Muscle of back (tissue), 11 donors: ENCODE results near the gene TRMT10C. TPM values are rescaled to one million over a fixed set of nuclear protein-coding genes. Genes with fewer than 3 reads are reported as not detected.
"Not testable (repeated sequence)": the region's sequence is repeated elsewhere in the genome, so short reads cannot be mapped to it uniquely, and the experiment has no call there.

ENCODE experiments used
- DNase-seq, 3 donors: peaks; one replicate each; pipeline versions ENCODE4 v3.0.0 to v3.0.0-alpha.2; 2013
- polyA plus RNA-seq, 10 donors: library from polyadenylated mRNA; unstranded; fragments of 120-200 nt; gene quantifications; one replicate each; pipeline ENCODE4 v1.2.1, GENCODE V29; 2013; ENCODE audit not compliant: insufficient read length in 10 of 10

Gene TRMT10C
- polyA plus RNA-seq, 10 donors = 21.7 to 30.6 (median 24.9) TPM

- no peak for DNase-seq
Observed at GRCh38 chr3:101542957-101543356, 18.7 kb upstream of the TRMT10C start.

DNA sequence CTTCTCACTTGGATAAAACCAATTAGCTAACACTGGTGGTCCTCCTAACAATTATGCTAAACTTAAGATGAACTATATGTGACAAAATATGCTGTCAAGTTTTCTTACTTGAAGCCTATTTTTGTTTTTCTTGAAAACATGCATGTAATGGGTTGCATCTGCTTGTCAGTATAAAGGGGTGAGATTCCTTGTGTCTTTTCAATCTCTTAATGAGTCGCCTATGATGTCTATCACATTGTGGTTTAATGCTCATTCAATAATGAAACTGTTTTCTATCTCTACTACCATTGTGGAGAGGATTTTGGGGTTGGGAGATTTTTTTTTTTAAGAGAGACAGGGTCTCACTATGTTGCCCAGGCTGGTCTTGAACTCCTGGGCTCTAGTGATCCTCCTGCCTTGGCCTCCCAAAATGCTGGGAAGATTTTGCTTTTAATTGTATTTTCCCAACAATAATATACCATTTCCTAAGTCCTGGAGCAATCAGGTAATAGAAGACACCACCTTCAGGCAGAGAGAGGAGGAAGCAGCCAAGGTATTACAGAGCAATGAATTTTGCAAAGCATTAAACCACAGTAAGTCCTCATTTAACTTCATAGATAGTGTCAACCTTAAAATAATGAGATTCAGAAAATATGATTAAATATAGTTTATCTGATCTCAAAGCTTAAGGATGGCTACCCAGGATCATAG is 17.4 kb upstream of the TRMT10C start:
- no peak for DNase-seq

- DNase-seq = no peak
Observed at GRCh38 chr3:101548527-101549105, 13.1 kb upstream of the TRMT10C start.

DNA sequence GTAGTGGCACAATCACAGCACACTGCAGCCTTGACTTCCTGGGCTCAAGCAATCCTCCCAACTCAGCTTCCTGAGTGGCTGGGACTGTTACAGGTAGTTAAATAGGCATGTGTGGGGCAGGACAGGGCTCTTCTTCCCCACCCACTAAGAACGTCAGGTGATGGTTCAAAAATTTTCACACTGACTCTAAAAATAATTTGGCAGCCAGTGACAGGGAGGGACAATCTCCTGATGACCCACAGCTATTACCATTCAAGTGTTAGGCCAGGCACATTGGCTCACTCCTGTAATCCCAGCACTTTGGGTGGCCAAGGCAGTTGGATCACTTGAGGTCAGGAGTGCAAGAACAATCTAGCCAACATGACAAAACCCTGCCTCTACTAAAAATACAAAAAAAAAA is 12.2 kb upstream of the TRMT10C start:
- no peak for DNase-seq

- DNase-seq = not testable (repeated sequence)
Observed at GRCh38 chr3:101551359-101552081, 10.1 kb upstream of the TRMT10C start.

- DNase-seq = not testable (repeated sequence)
Observed at GRCh38 chr3:101553381-101553780, 8.3 kb upstream of the TRMT10C start.

- DNase-seq = no peak
Observed at GRCh38 chr3:101556064-101556463, 5.6 kb upstream of the TRMT10C start.

DNA sequence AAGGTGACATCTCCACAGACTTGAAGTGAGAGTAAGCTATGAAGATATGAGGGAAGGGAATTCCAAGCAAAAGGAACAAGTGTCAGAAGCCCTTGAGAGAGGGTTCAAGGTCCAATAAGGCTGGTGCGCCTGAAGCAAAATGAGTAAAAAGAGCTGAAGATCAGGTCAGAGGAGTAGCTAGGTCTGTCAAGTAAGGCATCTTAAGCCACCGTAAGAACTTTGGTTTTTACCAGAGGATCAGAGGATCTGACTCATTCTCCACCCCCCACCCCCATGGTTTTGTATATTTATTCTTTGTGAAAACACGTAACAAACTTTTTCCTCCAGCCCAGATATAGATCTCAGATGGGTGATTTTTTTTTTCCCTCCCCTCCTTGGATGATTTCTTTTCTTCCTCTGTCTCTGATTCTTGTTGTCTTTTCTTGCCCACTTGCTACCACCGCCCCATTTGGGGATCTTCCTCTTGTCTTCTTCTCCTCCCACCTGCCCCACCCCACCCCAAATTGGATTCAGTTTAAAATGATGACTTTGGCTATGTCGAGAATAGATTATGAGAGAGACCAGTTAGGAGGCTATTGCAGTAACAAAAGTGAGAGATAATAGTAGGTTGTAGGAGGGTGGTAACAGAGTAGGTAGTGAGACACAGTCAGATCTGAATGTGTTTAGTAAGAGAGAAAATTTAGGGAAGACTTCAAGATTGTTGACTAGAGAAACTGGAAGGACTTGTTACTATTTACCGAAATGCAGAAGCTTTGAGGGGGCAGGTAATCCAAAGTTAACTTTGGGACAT is 6.1 kb downstream of the TRMT10C start:
- DNase-seq = no peak

DNA sequence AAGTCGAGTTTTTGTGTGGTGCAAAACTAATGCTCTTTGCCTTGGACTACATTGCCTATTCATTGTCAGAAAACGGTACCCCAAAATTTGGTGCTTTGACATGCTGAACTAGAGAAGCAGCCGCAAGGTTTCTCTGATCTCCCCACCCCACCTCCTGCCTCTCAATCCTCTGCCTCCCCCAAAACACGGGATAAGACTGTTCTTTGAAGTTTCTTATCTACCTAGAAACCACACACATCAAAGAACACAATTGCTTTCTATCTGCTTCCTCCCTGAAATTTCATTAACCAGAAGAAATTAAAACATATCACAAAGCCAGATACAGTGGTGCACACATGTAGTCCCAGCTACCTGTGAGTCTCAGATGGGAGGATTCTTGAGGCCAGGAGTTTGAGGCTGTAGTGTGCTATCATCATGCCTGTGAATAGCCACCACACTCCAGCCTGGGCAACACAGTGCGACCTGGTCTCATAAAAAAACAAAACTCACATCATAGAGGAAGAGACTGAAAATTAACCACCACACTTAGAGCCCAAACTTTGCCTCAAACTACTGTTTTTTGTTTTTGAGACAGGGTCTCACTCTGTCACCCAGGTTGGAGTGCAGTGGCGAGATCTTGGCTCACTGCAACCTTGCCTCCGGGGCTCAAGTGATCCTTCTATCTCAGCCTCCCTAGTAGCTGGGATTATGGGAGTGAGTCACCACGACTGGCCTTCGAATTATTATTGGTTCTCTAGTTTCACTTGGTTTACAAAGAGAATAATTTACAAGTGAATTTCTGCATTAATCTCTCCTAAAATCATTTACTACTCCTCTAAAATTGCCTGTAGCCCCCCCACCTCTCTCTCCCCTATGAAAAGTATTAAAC is 9.6 kb downstream of the TRMT10C start:
- DNase-seq = no peak

- DNase-seq = peak; percentile 99 to 100 (median 99)
Observed at GRCh38 chr3:101573449-101574387, 12.1 kb downstream of the TRMT10C start, which contains the start of gene PCNP. PCNP (plus strand) TSS chr3:101574180; CDS start chr3:101574216, 36 bp downstream.

- DNase-seq = peak; percentile 59 to 89 (median 76)
Observed at GRCh38 chr3:101574388-101575112, 12.9 kb downstream of the TRMT10C start.

DNA sequence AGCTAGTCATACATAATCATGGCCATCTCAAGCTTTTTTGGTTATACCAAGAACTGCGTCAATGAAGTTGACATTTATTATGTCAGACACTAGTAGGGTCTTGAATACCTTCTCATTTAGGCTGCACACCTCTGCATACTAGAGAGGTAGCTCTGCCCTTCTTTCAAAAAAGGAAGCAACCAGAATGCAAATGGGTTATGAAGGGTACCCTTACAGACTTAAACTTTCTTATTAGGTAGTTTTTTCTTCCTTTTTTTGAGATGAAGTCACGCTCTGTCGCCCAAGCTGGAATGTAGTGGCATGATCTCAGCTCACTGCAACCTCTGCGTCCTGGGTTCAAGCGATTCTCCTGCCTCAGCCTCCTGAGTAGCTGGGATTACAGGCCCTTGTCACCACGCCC is 15.6 kb downstream of the TRMT10C start:
- DNase-seq = no peak

DNA sequence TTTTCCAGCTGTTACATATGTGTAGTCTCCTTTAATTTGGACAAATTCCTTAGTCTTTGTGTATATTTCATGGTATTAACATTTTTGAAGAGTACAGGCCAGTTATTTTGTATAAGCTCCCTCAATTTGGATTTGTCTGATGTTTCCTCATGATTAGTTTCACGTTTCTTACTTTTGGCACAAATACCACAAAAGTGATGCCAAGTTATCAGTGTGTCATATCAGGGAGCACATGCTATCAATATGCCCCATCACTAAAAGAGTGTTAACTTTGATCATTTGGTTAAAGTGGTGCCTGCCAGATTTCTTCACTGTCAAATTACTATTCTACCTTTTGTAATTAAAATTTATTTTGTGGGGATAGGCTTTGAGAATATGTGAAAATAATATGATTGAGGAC is 26.9 kb downstream of the TRMT10C start:
- no peak for DNase-seq

GRCh38 chr3:101591071-101591470 is 29.4 kb downstream of the TRMT10C start:
- DNase-seq = no peak

DNA sequence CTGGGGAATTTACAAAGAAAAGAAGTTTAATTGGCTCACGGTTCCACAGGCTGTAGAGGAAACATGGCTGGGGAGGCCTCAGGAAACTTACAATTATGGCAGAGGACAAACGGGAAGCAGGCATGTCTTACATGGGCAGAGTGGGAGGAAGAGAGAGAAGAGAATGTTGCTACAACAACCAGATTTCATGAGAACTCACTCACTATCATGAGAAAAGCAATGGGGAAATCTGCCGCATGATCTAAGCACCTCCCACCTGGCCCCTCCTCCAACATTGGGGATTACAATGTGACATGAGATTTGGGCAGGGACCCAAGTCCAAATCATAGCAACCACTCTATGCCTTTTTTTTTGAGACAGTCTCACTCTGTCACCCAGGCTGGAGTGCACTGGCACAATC is 41.1 kb downstream of the TRMT10C start:
- DNase-seq = no peak

GRCh38 chr3:101603184-101603583 is 41.5 kb downstream of the TRMT10C start:
- DNase-seq = no peak

DNA sequence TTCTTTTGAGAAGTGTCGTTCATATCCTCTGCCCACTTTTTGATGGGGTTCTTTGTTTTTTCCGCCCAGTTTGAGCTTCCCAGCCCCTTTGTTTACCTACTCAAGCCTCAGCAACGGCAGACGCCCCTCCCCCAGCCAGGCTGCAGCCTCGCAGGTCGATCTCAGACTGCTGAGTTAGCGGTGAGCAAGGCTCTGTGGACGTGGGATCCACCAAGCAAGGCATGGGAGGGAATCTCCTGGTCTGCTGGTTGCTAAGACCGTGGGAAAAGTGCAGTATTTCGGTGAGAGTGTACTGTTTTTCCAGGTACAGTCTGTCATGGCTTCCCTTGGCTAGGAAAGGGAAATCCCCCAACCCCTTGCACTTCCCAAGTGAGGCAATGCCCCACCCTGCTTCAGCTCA is 43.7 kb downstream of the TRMT10C start:
- not testable (repeated sequence) for DNase-seq

GRCh38 chr3:101611023-101611422 is 49.4 kb downstream of the TRMT10C start:
- DNase-seq = no peak

DNA sequence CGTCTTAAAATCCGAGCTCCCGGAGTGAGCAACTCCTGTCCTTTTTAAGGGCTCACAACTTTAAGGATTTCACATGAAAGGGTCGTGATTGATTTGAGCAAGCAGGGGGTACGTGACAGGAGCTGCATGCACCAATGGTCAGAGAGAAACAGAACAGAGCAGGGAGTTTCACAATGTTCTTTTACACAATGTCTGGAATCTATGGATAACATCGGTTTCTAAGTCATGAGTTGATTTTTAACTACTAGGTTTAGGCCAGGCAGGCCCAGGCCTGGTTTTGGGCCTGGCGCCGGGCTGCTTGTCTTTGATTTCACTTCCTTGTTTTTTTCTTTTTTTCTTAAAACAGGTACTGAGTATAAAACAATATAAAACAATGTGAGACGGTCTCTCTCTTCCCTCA is 51.3 kb downstream of the TRMT10C start:
- not testable (repeated sequence) for DNase-seq
